Measurements from ENCODE around the gene CARHSP1.
"Not testable (repeated sequence)": the region's sequence is repeated elsewhere in the genome, so short reads cannot be mapped to it uniquely, and the experiment has no call there.

Gene CARHSP1

GRCh38 chr16:8872967-8873865, 4.4 kb upstream of the CARHSP1 start:
- H3K4me1 ChIP-seq, result peaks cover 0 to 25% (median 5%) of the 10 kb centered on the region in 4 donors
- TF ChIP-seq CTCF (IDR thresholded peaks at IDR 0.05), result no peak
- no peak overlapping the region for H3K4me3 ChIP-seq
- H3K27me3 ChIP-seq, result peaks cover 0 to 2% of the 10 kb centered on the region in 2 donors
- intact Hi-C loops (cut with DNase I; ENCODE audit: low total_unique reads), result no loop called here
- H3K27ac ChIP-seq, result no peak overlapping the region
- no peaks in the 10 kb centered on the region for H3K36me3 ChIP-seq
- no peaks in the 10 kb centered on the region for H3K9me3 ChIP-seq
- no peak for DNase-seq

GRCh38 chr16:8872071-8872470, 3.3 kb upstream of the CARHSP1 start:
- no peaks in the 10 kb centered on the region for H3K9me3 ChIP-seq
- H3K4me1 ChIP-seq, result peaks cover 0 to 31% (median 12%) of the 10 kb centered on the region in 4 donors
- intact Hi-C loops (cut with DNase I; ENCODE audit: low total_unique reads), result no loop called here
- H3K36me3 ChIP-seq, result no peaks in the 10 kb centered on the region
- no peaks in the 10 kb centered on the region for H3K27me3 ChIP-seq
- no peak for TF ChIP-seq CTCF (IDR thresholded peaks at IDR 0.05)
- no peak overlapping the region for H3K4me3 ChIP-seq
- no peak for DNase-seq
- H3K27ac ChIP-seq, result no peak overlapping the region

- not testable (repeated sequence) for H3K36me3 ChIP-seq, DNase-seq, H3K9me3 ChIP-seq, H3K27me3 ChIP-seq, H3K4me3 ChIP-seq, H3K27ac ChIP-seq
- intact Hi-C loops (cut with DNase I; ENCODE audit: low total_unique reads), result loop anchor here (1.0 to 10.0 kb wide), 5 partner anchors 73 to 249 kb away; partner anchors contain the start of genes ABAT, HAPSTR1, METTL22 and PMM2
- H3K4me1 ChIP-seq, result peaks cover 0 to 53% (median 32%) of the 10 kb centered on the region in 4 donors
Measured at GRCh38 chr16:8869988-8870241, 1.1 kb upstream of the CARHSP1 start.

- H3K27ac ChIP-seq, result peak overlapping the region; percentile 25 to 81
Measured at GRCh38 chr16:8869212-8869987, 594 bp upstream of the CARHSP1 start.

GRCh38 chr16:8867932-8868415, 832 bp downstream of the CARHSP1 start:
- H3K36me3 ChIP-seq, result no peaks in the 10 kb centered on the region
- H3K4me3 ChIP-seq, result peak overlapping the region; percentile 76 to 86
- intact Hi-C loops (cut with DNase I; ENCODE audit: low total_unique reads), result loop anchor here (5.0 to 10.0 kb wide), 4 partner anchors 71 to 227 kb away; partner anchors contain the start of genes ABAT, HAPSTR1, PMM2 and TMEM186
- peak overlapping the region; percentile 81 to 85 for H3K27ac ChIP-seq
- no peak for DNase-seq
- no peaks in the 10 kb centered on the region for H3K27me3 ChIP-seq
- H3K9me3 ChIP-seq, result no peaks in the 10 kb centered on the region
- no peak for TF ChIP-seq CTCF (IDR thresholded peaks at IDR 0.05)
- peaks cover 0 to 64% (median 50%) of the 10 kb centered on the region in 4 donors for H3K4me1 ChIP-seq

More at GRCh38 chr16:8869212-8869987, 594 bp upstream of the CARHSP1 start:
- Histone ChIP-seq H3K4me3 (peak overlapping the region; percentile 76 to 86), H3K27me3 (no peaks in the 10 kb centered on the region), H3K9me3 (no peaks in the 10 kb centered on the region), H3K4me1 (peaks cover 0 to 55% (median 37%) of the 10 kb centered on the region in 4 donors), H3K36me3 (no peaks in the 10 kb centered on the region)
- no peak for TF ChIP-seq CTCF (IDR thresholded peaks at IDR 0.05)
- no peak for DNase-seq
- intact Hi-C loops (cut with DNase I; ENCODE audit: low total_unique reads), result loop anchor here (1.0 to 10.0 kb wide), 5 partner anchors 72 to 248 kb away; partner anchors contain the start of genes ABAT, HAPSTR1, METTL22 and PMM2
